H9 (cell line): ENCODE results near the gene ADI1. TPM values are rescaled to one million over a fixed set of nuclear protein-coding genes. Genes with fewer than 3 reads are reported as not detected.

Experiments used
- DNase-seq: peaks from one replicate; pipeline ENCODE4 v3.0.0-alpha.2; 2017
- H2AFZ ChIP-seq: one replicate; pipeline ENCODE4 v1.6.1; 2013; ENCODE audit warnings: mild to moderate bottlenecking, low read length, control low read depth, moderate library complexity
- H2AK5ac ChIP-seq: 2 replicates; pipeline ENCODE4 v1.6.1; 2013; ENCODE audit warnings: low read length, control low read depth, mixed read lengths; ENCODE audit not compliant: insufficient read length
- H2BK120ac ChIP-seq: one replicate; pipeline ENCODE4 v1.6.1; 2013; ENCODE audit warnings: low read depth, mild to moderate bottlenecking, low read length, control low read depth, inconsistent platforms; ENCODE audit not compliant: poor library complexity, severe bottlenecking
- H2BK12ac ChIP-seq: 2 replicates; pipeline ENCODE4 v1.6.1; 2013; ENCODE audit warnings: low read length, control low read depth, mixed read lengths, low read depth; ENCODE audit not compliant: insufficient read length
- H2BK15ac ChIP-seq: 2 replicates; pipeline ENCODE4 v1.6.1; 2013; ENCODE audit warnings: low read depth, low read length, control low read depth
- H2BK20ac ChIP-seq: one replicate; pipeline ENCODE4 v1.6.1; 2013; ENCODE audit warnings: low read depth, mild to moderate bottlenecking, low read length, control low read depth, inconsistent platforms; ENCODE audit not compliant: poor library complexity, severe bottlenecking
- H2BK5ac ChIP-seq: 2 replicates; pipeline ENCODE4 v1.6.1; 2013; ENCODE audit warnings: low read length, control low read depth, mixed read lengths; ENCODE audit not compliant: insufficient read length
- H3K14ac ChIP-seq: 2 replicates; pipeline ENCODE4 v1.6.1; 2013; ENCODE audit warnings: low read length, control low read depth; ENCODE audit not compliant: insufficient read depth
- H3K18ac ChIP-seq: 2 replicates; pipeline ENCODE4 v1.6.1; 2013; ENCODE audit warnings: low read depth, mild to moderate bottlenecking, mixed read lengths, low read length, control low read depth; ENCODE audit not compliant: insufficient read length
- H3K23ac ChIP-seq: 2 replicates; pipeline ENCODE4 v1.6.1; 2013; ENCODE audit warnings: low read length, control low read depth, mixed read lengths, low read depth; ENCODE audit not compliant: insufficient read length
- H3K23me2 ChIP-seq: 2 replicates; pipeline ENCODE4 v1.6.1; 2013; ENCODE audit warnings: low read depth, mild to moderate bottlenecking, mixed read lengths, low read length, control low read depth; ENCODE audit not compliant: insufficient read length, poor library complexity, severe bottlenecking
- H3K27ac ChIP-seq: 2 replicates; pipeline ENCODE4 v1.5.1; 2013; ENCODE audit warnings: low read length, control low read depth, mixed read lengths, low read depth; ENCODE audit not compliant: insufficient read length
- H3K27me3 ChIP-seq: 2 replicates; pipeline ENCODE4 v1.6.1; 2013; ENCODE audit warnings: low read length, control low read depth, inconsistent platforms; ENCODE audit not compliant: insufficient read depth
- H3K4ac ChIP-seq: 2 replicates; pipeline ENCODE4 v1.6.1; 2013; ENCODE audit warnings: low read depth, mild to moderate bottlenecking, control low read depth, inconsistent platforms, low read length, moderate library complexity
- H3K4me1 ChIP-seq: 2 replicates; pipeline ENCODE4 v1.6.1; 2013; ENCODE audit warnings: low read length, control low read depth, inconsistent platforms; ENCODE audit not compliant: insufficient read depth
- H3K4me2 ChIP-seq: 2 replicates; pipeline ENCODE4 v1.6.1; 2013; ENCODE audit warnings: low read length, control low read depth, mixed read lengths; ENCODE audit not compliant: insufficient read length, insufficient read depth
- H3K56ac ChIP-seq: 2 replicates; pipeline ENCODE4 v1.6.1; 2013; ENCODE audit warnings: low read depth, mild to moderate bottlenecking, mixed read lengths, low read length, control low read depth; ENCODE audit not compliant: insufficient read length
- H3K79me1 ChIP-seq: 2 replicates; pipeline ENCODE4 v1.6.1; 2013; ENCODE audit warnings: low read depth, mild to moderate bottlenecking, moderate library complexity, low read length, control low read depth, inconsistent platforms; ENCODE audit not compliant: insufficient read depth, poor library complexity, severe bottlenecking
- H3K79me2 ChIP-seq: 2 replicates; pipeline ENCODE4 v1.6.1; 2013; ENCODE audit warnings: low read length, control low read depth, inconsistent platforms; ENCODE audit not compliant: insufficient read depth
- H3K9ac ChIP-seq: 2 replicates; pipeline ENCODE4 v1.6.1; 2013; ENCODE audit warnings: low read length, control low read depth, mixed read lengths; ENCODE audit not compliant: insufficient read length; ENCODE audit errors: extremely low read depth
- H3K9me3 ChIP-seq: one replicate; pipeline ENCODE4 v1.6.1; 2013; ENCODE audit warnings: low read depth, low read length, inconsistent platforms; ENCODE audit not compliant: control insufficient read depth
- H3T11ph ChIP-seq: one replicate; pipeline ENCODE4 v1.6.1; 2013; ENCODE audit warnings: mild to moderate bottlenecking, low read length, control low read depth, inconsistent platforms
- H4K20me1 ChIP-seq: one replicate; pipeline ENCODE4 v1.6.1; 2013; ENCODE audit not compliant: control insufficient read depth, insufficient read length, insufficient read depth
- H4K5ac ChIP-seq: 2 replicates; pipeline ENCODE4 v1.6.1; 2013; ENCODE audit warnings: low read depth, mild to moderate bottlenecking, mixed read lengths, low read length, control low read depth; ENCODE audit not compliant: insufficient read length
- H4K8ac ChIP-seq: replicated peaks from 2 replicates; pipeline ENCODE4 v1.6.1; 2013; ENCODE audit warnings: low read length, control low read depth, mixed read lengths, low read depth; ENCODE audit not compliant: insufficient read length
- H4K91ac ChIP-seq: 2 replicates; pipeline ENCODE4 v1.6.1; 2013; ENCODE audit warnings: low read depth, mild to moderate bottlenecking, moderate library complexity, mixed read lengths, low read length, control low read depth; ENCODE audit not compliant: insufficient read length
- H3K27ac Mint-ChIP-seq, 3 experiments: 2 replicates in 2 of 3; 3 replicates in 1 of 3; pipeline ENCODE4 v1.8.0; 2020 to 2021; ENCODE audit warnings: mixed read lengths in 3 of 3, mild to moderate bottlenecking in 1 of 3, moderate library complexity in 1 of 3
- H3K27me3 Mint-ChIP-seq: 2 replicates; pipeline ENCODE4 v1.8.0; 2021; ENCODE audit warnings: low read depth, mild to moderate bottlenecking, moderate library complexity, mixed read lengths
- H3K36me3 Mint-ChIP-seq, 3 experiments: 2 replicates in 2 of 3; 3 replicates in 1 of 3; pipeline ENCODE4 v1.8.0; 2020 to 2021; ENCODE audit warnings: low read depth in 3 of 3, mixed read lengths in 3 of 3; ENCODE audit not compliant: insufficient read depth in 1 of 3
- H3K4me1 Mint-ChIP-seq, 2 experiments: 2 replicates each; pipeline ENCODE4 v1.8.0; 2020; ENCODE audit warnings: mixed read lengths in 2 of 2
- H3K4me3 Mint-ChIP-seq, 2 experiments: 2 replicates in 1 of 2; 3 replicates in 1 of 2; pipeline ENCODE4 v1.8.0; 2020 to 2021; ENCODE audit warnings: mild to moderate bottlenecking in 2 of 2, mixed read lengths in 2 of 2, moderate library complexity in 1 of 2
- H3K9me3 Mint-ChIP-seq, 2 experiments: 2 replicates in 1 of 2; 3 replicates in 1 of 2; pipeline ENCODE4 v1.8.0; 2020; ENCODE audit warnings: mild to moderate bottlenecking in 2 of 2, mixed read lengths in 2 of 2, moderate library complexity in 1 of 2
- CTCF ChIP-seq: fragments of 200-600 bp; sonication (generic); conservative IDR thresholded peaks from 3 replicates; pipeline ENCODE4 v1.8.0; 2021; ENCODE audit warnings: antibody characterized with exemption, mild to moderate bottlenecking
- WGBS: extraction: QIAGEN DNeasy Blood & Tissue Kit; methylation state at CpG from one replicate; pipeline ENCODE4 v1.1.7; 2013; ENCODE audit warnings: missing lambda C conversion rate, low lambda C conversion rate, mixed read lengths; ENCODE audit not compliant: insufficient read length; ENCODE audit errors: extremely low coverage; 5-methylcytosine and 5-hydroxymethylcytosine counted together
- total RNA-seq: library from RNA; stranded (reverse); gene quantifications from 2 replicates; pipeline ENCODE4 v1.2.1, GENCODE V29; 2021

Gene ADI1
- total RNA-seq, 1 experiment from 2014 or later, result 23.4 TPM

- Histone ChIP-seq H3K79me2 (no peaks in the 10 kb centered on the region), H3T11ph (no peak overlapping the region), H3K4ac (no peak overlapping the region), H3K18ac (no peak overlapping the region), H3K27ac (no peak overlapping the region), H3K56ac (no peak overlapping the region), H3K23ac (no peak overlapping the region), H2BK12ac (no peak overlapping the region), H3K4me2 (no peak overlapping the region), H3K9ac (no peak overlapping the region), H4K20me1 (no peaks in the 10 kb centered on the region), H2BK5ac (no peak overlapping the region), H3K27me3 (no peaks in the 10 kb centered on the region), H4K91ac (no peak overlapping the region), H3K14ac (no peak overlapping the region), H2AK5ac (no peak overlapping the region), H4K5ac (no peak overlapping the region), H3K79me1 (no peaks in the 10 kb centered on the region), H3K9me3 (no peaks in the 10 kb centered on the region), H4K8ac (no peak overlapping the region), H2BK15ac (no peak overlapping the region), H3K23me2 (no peaks in the 10 kb centered on the region), H3K4me1 (no peaks in the 10 kb centered on the region), H2BK20ac (no peak overlapping the region), H2BK120ac (no peak overlapping the region), H2AFZ (no peak overlapping the region)
- DNase-seq, result no peak
- no peaks in the 10 kb centered on the region for H3K27me3 Mint-ChIP-seq
- 0 out of 7 replicates have a peak overlapping the region, but pooled peaks of 1 of the 3 experiments have one; percentile 11 for H3K27ac Mint-ChIP-seq
- H3K4me3 Mint-ChIP-seq, result no peak overlapping the region
- no peak for TF ChIP-seq CTCF
- no CpG with 5 or more reads among the region's 13 CpGs for WGBS
- peaks cover 19 to 41% (median 20%) of the 10 kb centered on the region in 3 experiments; a peak in 6 of 7 replicates for H3K36me3 Mint-ChIP-seq
- H3K9me3 Mint-ChIP-seq, result no peaks in the 10 kb centered on the region
- H3K4me1 Mint-ChIP-seq, result peaks cover 15 to 24% of the 10 kb centered on the region in 2 experiments
Observed at GRCh38 chr2:3465844-3466481, 53.4 kb downstream of the ADI1 start.
